ENCODE results near the gene NEU2.
"Not testable (repeated sequence)": the region's sequence is repeated elsewhere in the genome, so short reads cannot be mapped to it uniquely, and the experiment has no call there.

NEU2 gene

GRCh38 chr2:233063976-233064411 is 31.5 kb downstream of the NEU2 start:
- H3K27me3 ChIP-seq (ENCODE audit: insufficient read depth, low read length, poor library complexity, severe bottlenecking) = no peaks in the 10 kb centered on the region
- H3K9me2 ChIP-seq (replicated peaks; ENCODE audit: low read depth, low read length) = no peaks in the 10 kb centered on the region
- H4K20me1 ChIP-seq (ENCODE audit: insufficient read depth, low read length, poor library complexity, severe bottlenecking) = peaks cover 70% of the 10 kb centered on the region
- peak overlapping the region; percentile 94 for H3K4me2 ChIP-seq (ENCODE audit: low read depth, low read length, poor library complexity, severe bottlenecking)
- no peaks in the 10 kb centered on the region for H3K9me3 ChIP-seq (ENCODE audit: insufficient read depth, low read depth, low read length)
- H3K9ac ChIP-seq (ENCODE audit: low read depth, low read length, poor library complexity, severe bottlenecking) = peak overlapping the region; percentile 98
- H3K4me1 ChIP-seq (ENCODE audit: insufficient read depth, low read length, poor library complexity, severe bottlenecking) = peaks cover 50% of the 10 kb centered on the region
- H2AFZ ChIP-seq (ENCODE audit: low read length) = no peak overlapping the region
- peaks cover 11% of the 10 kb centered on the region; the same call in 1 of the 2 replicates for H3K36me3 ChIP-seq (ENCODE audit: insufficient read depth, low read length)
- H3F3A ChIP-seq (ENCODE audit: low read depth) = no peaks in the 10 kb centered on the region
- TF ChIP-seq EZH2phosphoT487 (IDR thresholded peaks at IDR 0.05; ENCODE audit: borderline replicate concordance) (no peak), CTCF (conservative IDR thresholded peaks at IDR 0.05; ENCODE audit: low read length) (no peak)
- H3K79me2 ChIP-seq (ENCODE audit: insufficient read depth, low read length) = peaks cover 85% of the 10 kb centered on the region
- H3K4me3 ChIP-seq (ENCODE audit: low read length, poor library complexity, severe bottlenecking) = peak overlapping the region; percentile 99

GRCh38 chr2:233064530-233065199 is 32.2 kb downstream of the NEU2 start:
- Histone ChIP-seq H3K9me3 (ENCODE audit: insufficient read depth, low read depth, low read length) (no peaks in the 10 kb centered on the region), H4K20me1 (ENCODE audit: insufficient read depth, low read length, poor library complexity, severe bottlenecking) (peaks cover 72% of the 10 kb centered on the region), H2AFZ (ENCODE audit: low read length) (no peak overlapping the region), H3K4me2 (ENCODE audit: low read depth, low read length, poor library complexity, severe bottlenecking) (peak overlapping the region; percentile 94), H3K79me2 (ENCODE audit: insufficient read depth, low read length) (peaks cover 92% of the 10 kb centered on the region), H3K9ac (ENCODE audit: low read depth, low read length, poor library complexity, severe bottlenecking) (no peak overlapping the region), H3K36me3 (ENCODE audit: insufficient read depth, low read length) (peaks cover 11% of the 10 kb centered on the region; the same call in 1 of the 2 replicates), H3K4me1 (ENCODE audit: insufficient read depth, low read length, poor library complexity, severe bottlenecking) (peaks cover 51% of the 10 kb centered on the region), H3K27me3 (ENCODE audit: insufficient read depth, low read length, poor library complexity, severe bottlenecking) (no peaks in the 10 kb centered on the region), H3K9me2 (replicated peaks; ENCODE audit: low read depth, low read length) (no peaks in the 10 kb centered on the region), H3K4me3 (ENCODE audit: low read length, poor library complexity, severe bottlenecking) (peak overlapping the region; percentile 99), H3F3A (ENCODE audit: low read depth) (no peaks in the 10 kb centered on the region)
- TF ChIP-seq CTCF (conservative IDR thresholded peaks at IDR 0.05; ENCODE audit: low read length) = no peak
- no peak for TF ChIP-seq EZH2phosphoT487 (IDR thresholded peaks at IDR 0.05; ENCODE audit: borderline replicate concordance)

DNA sequence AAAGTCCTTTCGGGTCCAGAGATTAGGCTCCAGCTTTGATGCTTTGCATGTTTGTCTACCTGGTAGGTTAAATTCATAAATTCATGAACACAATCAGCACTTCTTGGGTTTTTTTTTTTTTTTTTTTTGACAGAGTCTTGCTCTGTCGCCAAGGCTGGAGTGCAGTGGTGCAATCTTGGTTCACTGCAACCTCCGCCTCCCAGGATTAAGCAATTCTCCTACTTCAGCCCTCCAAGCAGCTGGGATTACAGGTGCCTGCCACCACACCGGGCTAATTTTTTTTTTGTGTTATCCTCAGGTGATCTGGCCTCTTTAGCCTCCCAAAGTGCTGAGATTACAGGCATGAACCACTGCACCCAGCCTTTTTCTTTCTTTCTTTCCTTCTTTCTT is 32.7 kb downstream of the NEU2 start:
- Histone ChIP-seq H4K20me1 (ENCODE audit: insufficient read depth, low read length, poor library complexity, severe bottlenecking) (peaks cover 72% of the 10 kb centered on the region), H3K4me3 (ENCODE audit: low read length, poor library complexity, severe bottlenecking) (peak overlapping the region; percentile 99), H3K79me2 (ENCODE audit: insufficient read depth, low read length) (peaks cover 97% of the 10 kb centered on the region), H3K4me1 (ENCODE audit: insufficient read depth, low read length, poor library complexity, severe bottlenecking) (peaks cover 48% of the 10 kb centered on the region), H3K36me3 (ENCODE audit: insufficient read depth, low read length) (peaks cover 11% of the 10 kb centered on the region; the same call in 1 of the 2 replicates), H3K4me2 (ENCODE audit: low read depth, low read length, poor library complexity, severe bottlenecking) (peak overlapping the region; percentile 94)
- not testable (repeated sequence) for H3K9ac ChIP-seq (ENCODE audit: low read depth, low read length, poor library complexity, severe bottlenecking); H3K9me2 ChIP-seq (replicated peaks; ENCODE audit: low read depth, low read length); H3F3A ChIP-seq (ENCODE audit: low read depth); H3K27me3 ChIP-seq (ENCODE audit: insufficient read depth, low read length, poor library complexity, severe bottlenecking); H3K9me3 ChIP-seq (ENCODE audit: insufficient read depth, low read depth, low read length); H2AFZ ChIP-seq (ENCODE audit: low read length)

Data from Loucy (cell line).